Pons (tissue), 1 donor: ENCODE measurements around the gene CYLD.

Source experiments
- DNase-seq: peaks from one replicate; pipeline ENCODE4 v3.0.0-alpha.2; 2016; ENCODE audit warnings: low spot score

CYLD gene

GRCh38 chr16:50847166-50847565, 105.3 kb downstream of the CYLD start:
- DNase-seq: no peak

GRCh38 chr16:50848755-50849514, 107.0 kb downstream of the CYLD start:
- DNase-seq: no peak
